ENCODE data around the gene UPB1. TPM values are rescaled to one million over a fixed set of nuclear protein-coding genes. Genes with fewer than 3 reads are reported as not detected.
"Not testable (repeated sequence)": the region's sequence is repeated elsewhere in the genome, so short reads cannot be mapped to it uniquely, and the experiment has no call there.

The UPB1 gene
- total RNA-seq, 1 experiment from 2014 or later: 0.50 TPM

DNA sequence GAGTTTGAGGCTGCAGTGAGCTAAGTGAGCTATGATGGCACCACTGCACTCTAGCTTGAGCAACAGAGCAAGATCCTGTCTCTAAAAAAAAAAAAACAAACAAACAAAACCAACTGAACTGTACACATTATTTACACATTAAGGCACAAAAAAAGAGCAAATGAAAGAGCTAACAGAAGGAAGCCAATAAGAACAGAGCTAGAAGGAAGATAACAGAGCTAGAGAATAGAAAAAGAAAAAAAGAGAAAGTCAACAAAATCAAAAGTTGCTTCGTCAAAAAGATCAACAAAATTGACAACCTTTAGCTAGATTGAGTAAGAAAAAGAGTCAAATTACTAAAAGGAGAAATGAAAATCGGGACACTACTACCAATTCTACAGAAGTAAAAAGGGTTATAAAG lies 34.8 kb downstream of the UPB1 start:
- no TSS peak for BruUV-seq (replicated peaks)
- H3K9me3 Mint-ChIP-seq (ENCODE audit: low read depth, unreplicated experiment): no peaks in the 10 kb centered on the region
- intact Hi-C loops (cut with micrococcal nuclease; ENCODE audit: unreplicated experiment): no loop called here
- no peak overlapping the region for H3K4me3 Mint-ChIP-seq (ENCODE audit: low read depth, unreplicated experiment)
- CTCF ChIA-PET: interaction anchor here (0.6 kb wide), 1 partner anchor 713 kb away, joined by 3 read pairs; no protein-coding TSS in a partner anchor
- no peak for DNase-seq
- H3K36me3 Mint-ChIP-seq (ENCODE audit: insufficient read depth, unreplicated experiment): no peaks in the 10 kb centered on the region
- TF ChIP-seq, protein P1, sequence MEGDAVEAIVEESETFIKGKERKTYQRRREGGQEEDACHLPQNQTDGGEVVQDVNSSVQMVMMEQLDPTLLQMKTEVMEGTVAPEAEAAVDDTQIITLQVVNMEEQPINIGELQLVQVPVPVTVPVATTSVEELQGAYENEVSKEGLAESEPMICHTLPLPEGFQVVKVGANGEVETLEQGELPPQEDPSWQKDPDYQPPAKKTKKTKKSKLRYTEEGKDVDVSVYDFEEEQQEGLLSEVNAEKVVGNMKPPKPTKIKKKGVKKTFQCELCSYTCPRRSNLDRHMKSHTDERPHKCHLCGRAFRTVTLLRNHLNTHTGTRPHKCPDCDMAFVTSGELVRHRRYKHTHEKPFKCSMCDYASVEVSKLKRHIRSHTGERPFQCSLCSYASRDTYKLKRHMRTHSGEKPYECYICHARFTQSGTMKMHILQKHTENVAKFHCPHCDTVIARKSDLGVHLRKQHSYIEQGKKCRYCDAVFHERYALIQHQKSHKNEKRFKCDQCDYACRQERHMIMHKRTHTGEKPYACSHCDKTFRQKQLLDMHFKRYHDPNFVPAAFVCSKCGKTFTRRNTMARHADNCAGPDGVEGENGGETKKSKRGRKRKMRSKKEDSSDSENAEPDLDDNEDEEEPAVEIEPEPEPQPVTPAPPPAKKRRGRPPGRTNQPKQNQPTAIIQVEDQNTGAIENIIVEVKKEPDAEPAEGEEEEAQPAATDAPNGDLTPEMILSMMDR (IDR thresholded peaks at IDR 0.05; ENCODE audit: unreplicated experiment): no peak
- H3K27ac Mint-ChIP-seq (ENCODE audit: unreplicated experiment): no peak overlapping the region
- no peaks in the 10 kb centered on the region for H3K27me3 Mint-ChIP-seq (ENCODE audit: unreplicated experiment)
- H3K4me1 Mint-ChIP-seq (ENCODE audit: low read depth, unreplicated experiment): peaks cover 12% of the 10 kb centered on the region

DNA sequence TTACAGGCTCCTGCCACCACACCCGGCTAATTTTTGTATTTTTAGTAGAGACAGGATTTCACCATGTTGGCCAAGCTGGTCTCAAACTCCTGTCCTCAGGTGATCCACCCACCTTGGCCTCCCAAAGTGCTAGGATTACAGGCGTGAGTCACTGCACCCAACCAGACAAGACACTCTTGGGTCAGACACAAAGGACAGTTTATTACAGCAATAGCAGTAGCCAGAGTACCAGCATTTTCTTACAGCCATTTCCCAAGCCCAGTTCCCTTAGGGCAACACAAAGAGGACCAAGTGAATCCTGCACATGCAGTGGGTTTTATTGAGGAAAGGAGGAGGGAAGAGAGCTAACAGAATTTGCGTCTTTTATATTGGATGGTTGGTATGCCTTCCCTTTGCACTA lies 35.8 kb downstream of the UPB1 start:
- H3K27me3 Mint-ChIP-seq (ENCODE audit: unreplicated experiment); H3K36me3 Mint-ChIP-seq (ENCODE audit: insufficient read depth, unreplicated experiment); intact Hi-C loops (cut with micrococcal nuclease; ENCODE audit: unreplicated experiment); H3K27ac Mint-ChIP-seq (ENCODE audit: unreplicated experiment); H3K9me3 Mint-ChIP-seq (ENCODE audit: low read depth, unreplicated experiment); CTCF ChIA-PET; DNase-seq; BruUV-seq (replicated peaks); H3K4me3 Mint-ChIP-seq (ENCODE audit: low read depth, unreplicated experiment): not testable (repeated sequence)
- H3K4me1 Mint-ChIP-seq (ENCODE audit: low read depth, unreplicated experiment): peaks cover 12% of the 10 kb centered on the region

DNA sequence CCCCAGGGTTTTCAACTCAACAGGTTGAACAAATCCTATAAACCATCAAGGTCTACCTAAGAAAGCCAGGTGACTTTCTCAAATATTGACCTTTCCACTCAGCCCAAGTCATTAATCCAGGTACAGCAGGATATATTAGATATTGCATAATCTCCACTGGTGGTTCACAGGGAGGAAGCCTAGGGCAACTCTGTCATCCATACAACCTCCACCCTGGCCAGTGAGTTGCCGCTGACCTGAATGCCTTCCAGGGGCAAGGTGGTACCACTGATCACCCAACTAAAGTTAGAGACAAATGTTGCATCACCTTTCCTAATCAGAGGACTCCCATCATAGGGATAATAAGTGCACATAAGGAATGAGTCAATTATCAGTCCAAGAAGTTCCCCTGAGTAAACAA lies 36.9 kb downstream of the UPB1 start:
- H3K4me3 Mint-ChIP-seq (ENCODE audit: low read depth, unreplicated experiment): no peak overlapping the region
- peaks cover 12% of the 10 kb centered on the region for H3K4me1 Mint-ChIP-seq (ENCODE audit: low read depth, unreplicated experiment)
- H3K27ac Mint-ChIP-seq (ENCODE audit: unreplicated experiment): no peak overlapping the region
- intact Hi-C loops (cut with micrococcal nuclease; ENCODE audit: unreplicated experiment): no loop called here
- TF ChIP-seq, protein P1 (IDR thresholded peaks at IDR 0.05; ENCODE audit: unreplicated experiment): no peak
- no peak for DNase-seq
- H3K9me3 Mint-ChIP-seq (ENCODE audit: low read depth, unreplicated experiment): no peaks in the 10 kb centered on the region
- H3K27me3 Mint-ChIP-seq (ENCODE audit: unreplicated experiment): no peaks in the 10 kb centered on the region
- CTCF ChIA-PET: no interaction called here
- no TSS peak for BruUV-seq (replicated peaks)
- H3K36me3 Mint-ChIP-seq (ENCODE audit: insufficient read depth, unreplicated experiment): no peaks in the 10 kb centered on the region

DNA sequence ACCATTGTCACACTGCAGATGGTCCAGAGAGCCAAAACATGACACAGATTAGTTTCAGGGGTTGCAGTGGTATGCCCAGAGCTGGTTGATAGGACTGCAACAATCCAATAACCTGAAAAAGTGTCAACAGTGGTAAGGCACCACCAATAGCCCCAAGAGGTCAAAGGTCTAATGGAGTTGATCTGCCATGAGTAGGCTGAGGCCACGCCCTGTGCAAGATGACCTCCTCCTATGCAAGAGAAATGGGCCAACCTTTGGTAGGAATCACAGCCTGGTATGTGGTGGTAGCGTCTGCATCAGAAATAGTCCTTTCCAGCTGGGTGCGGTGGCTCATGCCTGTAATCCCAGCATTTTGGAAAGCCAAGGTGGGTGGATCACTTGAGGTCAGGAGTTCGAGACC lies 40.2 kb downstream of the UPB1 start:
- Mint-ChIP-seq H3K27me3 (ENCODE audit: unreplicated experiment) (no peaks in the 10 kb centered on the region), H3K4me1 (ENCODE audit: low read depth, unreplicated experiment) (peaks cover 12% of the 10 kb centered on the region), H3K9me3 (ENCODE audit: low read depth, unreplicated experiment) (no peaks in the 10 kb centered on the region), H3K27ac (ENCODE audit: unreplicated experiment) (no peak overlapping the region), H3K4me3 (ENCODE audit: low read depth, unreplicated experiment) (no peak overlapping the region), H3K36me3 (ENCODE audit: insufficient read depth, unreplicated experiment) (peaks cover 13% of the 10 kb centered on the region)
- DNase-seq: no peak
- intact Hi-C loops (cut with micrococcal nuclease; ENCODE audit: unreplicated experiment): no loop called here
- no TSS peak for BruUV-seq (replicated peaks)
- TF ChIP-seq, protein P1 (IDR thresholded peaks at IDR 0.05; ENCODE audit: unreplicated experiment): no peak
- CTCF ChIA-PET: no interaction called here

DNA sequence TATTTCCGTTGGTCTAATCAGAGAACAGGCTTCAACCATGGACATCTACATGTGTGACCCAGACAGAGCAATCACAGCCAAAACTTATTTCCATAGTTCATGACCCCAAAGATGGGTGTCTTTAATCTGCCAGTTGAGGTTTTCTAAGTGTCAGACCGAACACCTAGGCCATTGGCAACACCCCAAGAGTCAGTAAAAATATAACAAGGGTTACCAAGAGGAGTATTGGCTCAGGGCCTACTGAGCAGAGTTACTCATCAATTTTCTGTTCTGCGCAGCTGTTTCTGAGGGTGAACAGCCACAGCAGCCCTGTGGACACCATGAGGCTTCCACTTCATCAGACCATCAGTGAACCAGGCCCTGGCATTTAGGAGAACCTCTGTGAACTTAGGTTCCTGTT lies 41.0 kb downstream of the UPB1 start:
- TF ChIP-seq, protein P1 (IDR thresholded peaks at IDR 0.05; ENCODE audit: unreplicated experiment): no peak
- no peaks in the 10 kb centered on the region for H3K27me3 Mint-ChIP-seq (ENCODE audit: unreplicated experiment)
- intact Hi-C loops (cut with micrococcal nuclease; ENCODE audit: unreplicated experiment): no loop called here
- BruUV-seq (replicated peaks): no TSS peak
- H3K27ac Mint-ChIP-seq (ENCODE audit: unreplicated experiment): no peak overlapping the region
- H3K4me3 Mint-ChIP-seq (ENCODE audit: low read depth, unreplicated experiment): no peak overlapping the region
- peaks cover 12% of the 10 kb centered on the region for H3K4me1 Mint-ChIP-seq (ENCODE audit: low read depth, unreplicated experiment)
- H3K9me3 Mint-ChIP-seq (ENCODE audit: low read depth, unreplicated experiment): no peaks in the 10 kb centered on the region
- peaks cover 16% of the 10 kb centered on the region for H3K36me3 Mint-ChIP-seq (ENCODE audit: insufficient read depth, unreplicated experiment)
- CTCF ChIA-PET: no interaction called here
- DNase-seq: no peak
